Keratinocyte (primary cell): ENCODE measurements around the gene ATP8A1. TPM values are rescaled to one million over a fixed set of nuclear protein-coding genes. Genes with fewer than 3 reads are reported as not detected.

ENCODE experiments used
- DNase-seq: peaks from one replicate; pipeline ENCODE4 v3.0.0-alpha.2; 2011; ENCODE audit warnings: low read depth, missing footprints, low spot score
- FAIRE-seq: peaks from 2 replicates; lab custom pipeline; 2011; peaks lifted over from hg19 to GRCh38; lab: Jason Lieb, UNC
- H2AFZ ChIP-seq: 2 replicates; pipeline ENCODE4 v1.6.0; 2012; ENCODE audit warnings: low read length, control low read depth, inconsistent platforms; ENCODE audit not compliant: control insufficient read depth
- H3K27ac ChIP-seq: 2 replicates; pipeline ENCODE4 v1.5.1; 2011; ENCODE audit warnings: low read length; ENCODE audit not compliant: control insufficient read depth, insufficient read depth
- H3K27me3 ChIP-seq: 3 replicates; pipeline ENCODE4 v1.6.0; 2011; ENCODE audit warnings: low read length; ENCODE audit not compliant: control insufficient read depth, insufficient read depth; ENCODE audit errors: extremely low read depth
- H3K36me3 ChIP-seq, 2 experiments: 2 replicates in 1 of 2; 3 replicates in 1 of 2; pipeline ENCODE4 v1.5.1; 2011; ENCODE audit warnings: low read length in 2 of 2, mild to moderate bottlenecking in 1 of 2; ENCODE audit not compliant: control insufficient read depth in 2 of 2, insufficient read depth in 2 of 2; ENCODE audit errors: extremely low read depth in 1 of 2
- H3K4me1 ChIP-seq: 3 replicates; pipeline ENCODE4 v1.5.1; 2011; ENCODE audit warnings: low read length; ENCODE audit not compliant: control insufficient read depth, insufficient read depth; ENCODE audit errors: extremely low read depth
- H3K4me2 ChIP-seq: 3 replicates; pipeline ENCODE4 v1.6.0; 2011; ENCODE audit warnings: low read depth, low read length; ENCODE audit not compliant: control insufficient read depth, insufficient read depth; ENCODE audit errors: extremely low read depth
- H3K4me3 ChIP-seq, 3 experiments: fragments of 200-600 bp in 1 of 3; sonication (generic) in 1 of 3; 2 replicates in 2 of 3; 3 replicates in 1 of 3; pipeline ENCODE4 v1.5.1; 2011 to 2016; ENCODE audit warnings: low read length in 3 of 3, mild to moderate bottlenecking in 3 of 3, control low read depth in 2 of 3, inconsistent platforms in 1 of 3, low read depth in 1 of 3, mixed read lengths in 1 of 3, mixed run types in 1 of 3, moderate library complexity in 1 of 3; ENCODE audit not compliant: control insufficient read depth in 2 of 3, insufficient read depth in 2 of 3; ENCODE audit errors: extremely low read depth in 1 of 3
- H3K79me2 ChIP-seq: 2 replicates; pipeline ENCODE4 v1.6.0; 2012; ENCODE audit warnings: low read length; ENCODE audit not compliant: control insufficient read depth, insufficient read depth
- H3K9ac ChIP-seq: 3 replicates; pipeline ENCODE4 v1.6.0; 2011; ENCODE audit warnings: low read length; ENCODE audit not compliant: control insufficient read depth, insufficient read depth; ENCODE audit errors: extremely low read depth
- H3K9me1 ChIP-seq: 3 replicates; pipeline ENCODE4 v1.6.0; 2011; ENCODE audit warnings: low read length; ENCODE audit not compliant: control insufficient read depth, insufficient read depth; ENCODE audit errors: extremely low read depth
- H3K9me3 ChIP-seq: 2 replicates; pipeline ENCODE4 v1.5.1; 2012; ENCODE audit warnings: low read depth, low read length; ENCODE audit not compliant: control insufficient read depth
- H4K20me1 ChIP-seq: 3 replicates; pipeline ENCODE4 v1.6.0; 2011; ENCODE audit warnings: low read length; ENCODE audit not compliant: control insufficient read depth, insufficient read depth; ENCODE audit errors: extremely low read depth
- CTCF ChIP-seq, 3 experiments: IDR thresholded peaks in 1 of 3; conservative IDR thresholded peaks in 1 of 3; optimal IDR thresholded peaks in 1 of 3; 2 replicates in 2 of 3; 3 replicates in 1 of 3; pipeline versions ENCODE3 to v1.5.1; 2011; ENCODE audit warnings: low read length in 3 of 3, mild to moderate bottlenecking in 3 of 3, moderate library complexity in 2 of 3, control low read depth in 1 of 3, inconsistent platforms in 1 of 3; ENCODE audit not compliant: insufficient read depth in 2 of 3; ENCODE audit errors: extremely low read depth in 1 of 3
- EZH2 ChIP-seq: IDR thresholded peaks from one replicate; pipeline ENCODE4 v1.6.1; 2012; ENCODE audit warnings: inconsistent platforms, mild to moderate bottlenecking, low read length, moderate library complexity
- dilution Hi-C: fragments of 300-500 bp; cut with MboI; formaldehyde crosslinking; loops from one replicate; pipeline ENCODE4 v1.7.0; 2020; ENCODE audit warnings: low sequenced_read_pairs; ENCODE audit not compliant: extremely low pct_ligation_motif_present
- polyA plus RNA-seq, 5 experiments: library from polyadenylated mRNA; depleted of rRNA in 3 of 5; stranded (reverse) in 3 of 5; stranded (forward) in 1 of 5; unstranded in 1 of 5; fragments of >200 nt; gene quantifications; 1 replicate in 1 of 5; 2 replicates in 3 of 5; 3 replicates in 1 of 5; pipeline versions ENCODE4 v1.2.1 to v1.2.3, GENCODE V29; 2011 to 2012; ENCODE audit warnings: missing spikeins in 2 of 5, low read depth in 1 of 5, low replicate concordance in 1 of 5

The ATP8A1 gene
- polyA plus RNA-seq, 1 donor (not counting 4 experiments of a cell fraction or from before 2014, with no cell fraction given): 0.20 TPM

DNA sequence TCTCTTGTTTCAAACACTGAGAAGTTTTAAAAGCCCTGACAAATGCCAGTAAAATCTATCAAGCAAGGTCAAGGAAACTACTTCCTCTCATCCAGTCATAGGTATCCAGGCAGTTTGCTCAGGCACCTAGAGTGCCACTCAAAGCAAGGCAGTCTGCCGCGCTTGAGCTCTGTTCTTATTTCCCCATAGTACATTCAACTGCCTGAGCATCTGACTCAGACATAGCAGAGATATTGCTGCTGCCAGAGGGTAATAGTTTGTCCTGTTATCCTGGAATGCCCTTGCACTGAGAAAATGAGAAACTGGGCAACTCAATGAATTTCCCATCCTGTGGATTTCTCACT is 16.1 kb upstream of the ATP8A1 start:
- no peaks in the 10 kb centered on the region for H4K20me1 ChIP-seq
- no peak overlapping the region for H2AFZ ChIP-seq
- no peak for FAIRE-seq
- no peak overlapping the region for H3K9ac ChIP-seq
- no peaks in the 10 kb centered on the region for H3K79me2 ChIP-seq
- dilution Hi-C loops: no loop called here
- no peaks in the 10 kb centered on the region for H3K9me1 ChIP-seq
- no peak overlapping the region for H3K27ac ChIP-seq
- no peak overlapping the region for H3K4me3 ChIP-seq
- no peak for TF ChIP-seq CTCF (optimal IDR thresholded peaks at IDR 0.05 in 1 of 3, IDR thresholded peaks at IDR 0.05 in 1 of 3, conservative IDR thresholded peaks at IDR 0.05 in 1 of 3; ENCODE audit: extremely low read depth in 1 of 3, insufficient read depth in 2 of 3, low read length in 3 of 3)
- no peak for TF ChIP-seq EZH2
- H3K9me3 ChIP-seq: no peaks in the 10 kb centered on the region
- no peaks in the 10 kb centered on the region for H3K27me3 ChIP-seq
- no peaks in the 10 kb centered on the region for H3K36me3 ChIP-seq
- H3K4me1 ChIP-seq: no peaks in the 10 kb centered on the region
- no peak for DNase-seq
- no peak overlapping the region for H3K4me2 ChIP-seq

DNA sequence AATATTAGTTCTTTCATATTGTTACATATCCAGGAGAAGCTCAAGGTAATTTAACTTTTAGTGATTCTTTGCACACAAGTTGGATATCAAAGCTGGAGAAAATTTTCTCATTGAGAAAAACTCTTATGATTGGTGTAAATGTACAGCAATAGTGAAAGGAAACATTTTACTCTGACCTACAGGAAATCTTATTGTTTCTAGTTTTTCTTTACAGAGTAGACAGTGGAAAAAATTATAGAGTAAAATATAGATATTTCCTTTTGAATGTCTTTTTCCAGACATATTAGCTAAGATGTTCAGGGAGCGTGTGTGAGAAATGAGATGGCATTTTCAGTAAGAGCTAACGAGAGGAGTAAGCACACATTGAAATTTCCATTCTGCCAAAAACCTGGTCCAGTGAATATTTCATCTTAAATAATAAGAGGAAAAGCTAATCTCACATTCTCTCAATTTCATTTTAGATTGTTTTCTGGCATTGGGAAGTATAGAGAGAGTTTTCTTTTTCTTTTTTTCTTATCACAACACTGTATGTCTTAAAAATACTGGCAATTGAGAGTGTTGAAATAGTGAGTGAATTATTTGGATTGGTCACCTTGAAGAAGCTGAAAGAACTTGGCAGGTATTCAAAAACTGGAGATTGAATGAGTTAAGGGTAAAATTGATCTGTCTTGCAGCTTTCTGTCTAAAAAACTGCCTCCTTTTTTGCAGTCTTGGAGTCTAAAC is 15.6 kb upstream of the ATP8A1 start:
- no peak overlapping the region for H3K4me3 ChIP-seq
- H3K27me3 ChIP-seq: no peaks in the 10 kb centered on the region
- H3K9ac ChIP-seq: no peak overlapping the region
- H4K20me1 ChIP-seq: no peaks in the 10 kb centered on the region
- H3K9me1 ChIP-seq: no peaks in the 10 kb centered on the region
- TF ChIP-seq CTCF (optimal IDR thresholded peaks at IDR 0.05 in 1 of 3, IDR thresholded peaks at IDR 0.05 in 1 of 3, conservative IDR thresholded peaks at IDR 0.05 in 1 of 3; ENCODE audit: extremely low read depth in 1 of 3, insufficient read depth in 2 of 3, low read length in 3 of 3): no peak
- no peak for TF ChIP-seq EZH2
- no peaks in the 10 kb centered on the region for H3K79me2 ChIP-seq
- DNase-seq (no peak), FAIRE-seq (no peak)
- H3K4me2 ChIP-seq: no peak overlapping the region
- H3K36me3 ChIP-seq: no peaks in the 10 kb centered on the region
- no peak overlapping the region for H2AFZ ChIP-seq
- H3K4me1 ChIP-seq: no peaks in the 10 kb centered on the region
- H3K9me3 ChIP-seq: no peaks in the 10 kb centered on the region
- H3K27ac ChIP-seq: no peak overlapping the region
- dilution Hi-C loops: no loop called here
